Skin of body (tissue), 2 donors: ENCODE data around the gene XPR1. TPM values are rescaled to one million over a fixed set of nuclear protein-coding genes. Genes with fewer than 3 reads are reported as not detected.
"Not testable (repeated sequence)": the region's sequence is repeated elsewhere in the genome, so short reads cannot be mapped to it uniquely, and the experiment has no call there.

Source experiments
- DNase-seq: peaks from one replicate; lab custom pipeline; 2025; lab: John Stamatoyannopoulos, UW
- total RNA-seq: library from RNA; depleted of rRNA; stranded (reverse); fragments of >200 nt; gene quantifications from one replicate; pipeline ENCODE4 v1.2.3, GENCODE V29; 2014

XPR1 gene
- total RNA-seq, 1 donor from 2014 or later: 16.0 TPM

DNA sequence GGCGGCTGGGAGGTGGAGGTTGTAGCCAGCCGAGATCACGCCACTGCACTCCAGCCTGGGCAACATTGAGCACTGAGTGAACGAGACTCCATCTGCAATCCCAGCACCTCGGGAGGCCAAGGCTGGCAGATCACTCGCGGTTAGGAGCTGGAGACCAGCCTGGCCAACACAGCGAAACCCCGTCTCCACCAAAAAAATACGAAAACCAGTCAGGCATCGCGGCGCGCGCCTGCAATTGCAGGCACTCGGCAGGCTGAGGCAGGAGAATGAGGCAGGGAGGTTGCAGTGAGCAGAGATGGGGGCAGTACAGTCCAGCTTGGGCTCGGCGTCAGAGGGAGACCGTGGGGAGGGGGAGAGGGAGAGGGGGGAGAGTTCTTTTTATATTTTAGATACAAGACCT is 79.4 kb downstream of the XPR1 start:
- not testable (repeated sequence) for DNase-seq

DNA sequence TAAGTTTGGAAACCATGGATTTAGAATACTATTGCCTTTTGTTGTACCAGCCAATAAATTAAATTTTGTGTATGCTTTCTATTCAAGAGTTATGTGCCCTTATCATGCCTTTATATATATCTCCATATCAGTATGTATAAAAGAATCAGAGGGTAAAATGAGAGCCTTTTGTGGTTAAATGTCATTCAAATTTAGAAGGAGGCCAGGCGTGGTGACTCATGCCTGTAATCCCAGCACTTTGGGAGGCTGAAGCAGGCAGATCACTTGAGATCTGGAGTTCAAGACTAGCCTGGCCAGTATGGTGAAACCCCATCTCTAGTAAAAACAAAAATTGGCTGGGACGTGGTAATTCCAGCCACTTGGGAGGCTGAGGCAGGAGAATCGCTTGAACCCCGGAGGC is 88.9 kb downstream of the XPR1 start:
- DNase-seq: no peak

DNA sequence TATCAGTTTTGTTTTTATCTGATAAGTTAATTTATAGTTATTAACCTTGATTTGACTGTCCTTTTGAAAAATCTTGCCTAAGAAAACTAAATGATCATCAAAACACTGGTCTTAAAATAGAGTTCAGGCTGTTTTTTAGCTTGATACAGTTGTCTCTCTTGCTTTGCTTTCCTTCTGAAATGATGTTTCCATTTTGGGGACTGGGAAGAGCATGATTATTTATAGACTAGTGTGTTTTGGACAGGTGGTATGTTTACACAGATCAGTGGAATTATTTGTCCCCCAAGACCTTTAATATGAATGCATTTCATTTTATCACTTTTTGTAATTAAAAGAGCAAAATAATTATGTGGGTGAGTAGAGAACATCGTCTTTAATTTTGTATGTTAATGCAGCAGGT is 90.8 kb downstream of the XPR1 start:
- DNase-seq: no peak

DNA sequence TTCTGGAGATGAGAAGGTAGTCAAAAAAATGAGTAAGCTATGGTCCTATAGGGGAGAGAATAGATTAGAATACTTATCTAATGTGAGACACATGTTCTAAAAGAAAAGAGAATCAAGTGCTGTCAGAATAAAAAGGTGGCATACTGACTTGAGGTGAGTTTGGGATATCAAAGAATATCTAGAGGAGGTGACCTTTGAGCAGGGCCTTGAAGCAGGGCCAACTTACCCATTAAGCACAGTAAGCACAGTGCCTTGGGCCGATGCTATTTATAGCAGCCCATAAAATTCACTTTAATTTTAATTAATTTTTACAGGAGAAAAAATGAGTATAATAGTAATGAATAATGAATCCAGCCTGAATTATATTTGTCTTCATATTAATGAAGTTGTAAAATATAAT is 92.2 kb downstream of the XPR1 start:
- DNase-seq: no peak

DNA sequence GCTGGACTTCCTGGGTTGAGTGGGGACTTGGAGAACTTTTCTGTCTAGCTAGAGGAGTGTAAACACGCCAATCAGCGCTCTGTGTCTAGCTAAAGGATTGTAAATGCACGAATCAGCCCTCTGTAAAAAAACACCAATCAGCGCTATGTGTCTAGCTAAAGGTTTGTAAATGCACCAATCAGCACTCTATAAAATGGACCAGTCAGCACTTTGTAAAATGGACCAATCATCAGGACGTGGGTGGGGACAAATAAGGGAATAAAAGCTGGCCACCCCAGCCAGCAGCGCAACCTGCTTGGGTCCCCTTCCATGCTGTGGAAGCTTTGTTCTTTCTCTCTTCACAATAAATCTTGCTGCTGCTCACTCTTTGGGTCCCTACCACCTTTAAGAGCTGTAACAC is 94.2 kb downstream of the XPR1 start:
- not testable (repeated sequence) for DNase-seq

DNA sequence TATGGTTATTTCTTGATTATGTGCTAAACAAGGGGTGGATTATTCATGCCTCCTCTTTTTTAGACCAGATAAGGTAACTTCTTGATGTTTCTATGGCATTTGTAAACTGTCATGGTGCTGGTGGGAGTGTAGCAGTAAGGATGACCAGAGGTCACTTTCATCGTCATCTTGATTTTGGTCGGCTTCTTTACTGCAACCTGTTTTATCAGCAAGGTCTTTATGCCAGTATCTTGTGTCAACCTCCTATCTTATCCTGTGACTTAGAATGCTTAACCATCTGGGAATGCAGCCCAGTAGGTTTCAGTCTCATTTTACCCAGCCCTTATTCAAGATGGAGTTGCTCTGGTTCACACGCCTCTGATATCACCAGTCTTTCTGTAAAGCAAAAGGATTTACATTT is 95.9 kb downstream of the XPR1 start:
- not testable (repeated sequence) for DNase-seq

DNA sequence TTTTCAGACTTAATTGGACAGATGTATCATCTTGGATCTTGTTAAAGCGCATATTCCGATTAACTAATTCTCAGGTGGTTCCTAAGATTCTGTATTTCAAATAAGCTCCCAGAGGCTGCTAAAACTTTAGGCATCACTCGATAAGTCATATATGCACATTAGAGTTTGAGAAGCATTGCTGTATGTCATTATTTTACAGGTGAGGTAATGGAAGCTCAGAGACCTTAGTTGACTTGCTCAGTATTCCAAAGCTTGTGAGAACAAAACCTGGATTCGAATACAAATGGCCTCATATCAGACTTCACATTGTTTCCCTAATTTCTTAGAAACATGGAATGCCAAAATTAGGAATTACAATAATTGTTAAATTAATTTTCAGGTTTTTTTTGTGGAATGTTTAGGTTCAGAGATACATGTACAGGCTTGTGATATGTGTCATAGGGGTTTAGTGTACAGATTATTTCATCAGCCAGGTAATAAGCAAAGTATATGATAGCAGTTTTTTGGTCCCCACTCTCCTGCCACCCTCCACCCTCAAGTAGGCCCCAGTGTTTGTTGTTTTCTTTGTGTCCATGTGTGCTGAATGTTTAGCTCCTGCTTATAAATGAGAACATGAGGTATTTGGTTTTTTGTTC is 96.8 kb downstream of the XPR1 start:
- no peak for DNase-seq

DNA sequence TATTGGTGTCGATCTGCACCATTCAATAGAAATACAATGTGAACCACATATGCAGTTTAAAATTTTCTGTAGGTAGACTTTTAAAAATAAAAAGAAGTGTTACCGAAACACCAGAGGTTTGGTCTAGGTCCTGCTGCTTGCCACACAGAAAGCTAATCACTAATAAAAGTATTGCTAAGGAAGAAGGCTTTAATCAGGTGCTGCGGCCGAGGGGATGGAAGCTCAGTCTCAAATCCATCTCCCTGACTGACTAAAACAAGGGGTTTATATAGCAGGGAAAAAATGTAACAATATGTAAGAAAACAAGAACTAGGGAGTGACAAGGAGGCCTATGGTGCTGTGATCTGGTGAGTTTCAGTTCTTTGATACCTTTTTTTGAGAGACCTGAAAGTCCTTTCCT is 99.3 kb downstream of the XPR1 start:
- DNase-seq: no peak

DNA sequence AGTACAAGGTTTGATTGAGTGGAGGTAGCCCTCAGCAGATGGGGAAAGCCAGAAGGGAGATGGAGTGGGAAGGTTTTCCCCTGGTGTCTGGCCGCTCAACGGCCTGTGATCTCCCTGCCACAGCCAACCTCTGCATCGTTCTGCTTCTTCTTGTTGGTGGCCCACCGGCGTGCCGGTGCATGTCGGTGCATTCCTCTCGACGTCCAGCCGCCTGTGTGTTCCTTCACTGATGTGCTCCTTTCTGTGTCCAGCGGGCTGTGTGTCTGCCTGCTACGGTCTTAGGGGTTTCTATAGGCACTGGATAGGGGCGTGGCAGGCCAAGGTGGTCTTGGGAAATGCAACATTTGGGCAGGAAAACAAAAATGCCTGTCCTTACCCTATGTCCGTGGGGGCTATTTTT is 101.0 kb downstream of the XPR1 start:
- no peak for DNase-seq

DNA sequence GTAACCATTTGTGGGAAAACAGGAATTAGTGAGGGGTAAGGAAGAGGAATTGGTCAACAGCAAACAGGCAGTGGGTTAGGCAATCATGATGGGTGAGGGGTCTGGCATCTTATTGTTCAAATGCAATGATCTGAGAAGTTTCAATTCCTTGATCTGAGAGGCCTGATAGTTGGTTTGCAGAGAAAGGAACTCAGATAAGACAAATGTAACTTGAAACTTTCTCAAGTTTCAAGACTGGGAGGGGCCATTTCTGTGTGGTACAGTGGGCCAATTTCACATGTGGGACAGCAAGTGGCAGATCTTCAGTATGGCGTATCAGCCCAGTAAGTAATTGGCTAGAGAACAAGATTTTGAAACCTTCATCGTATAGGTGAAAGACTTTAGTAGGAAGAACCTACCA is 102.5 kb downstream of the XPR1 start:
- DNase-seq: no peak

DNA sequence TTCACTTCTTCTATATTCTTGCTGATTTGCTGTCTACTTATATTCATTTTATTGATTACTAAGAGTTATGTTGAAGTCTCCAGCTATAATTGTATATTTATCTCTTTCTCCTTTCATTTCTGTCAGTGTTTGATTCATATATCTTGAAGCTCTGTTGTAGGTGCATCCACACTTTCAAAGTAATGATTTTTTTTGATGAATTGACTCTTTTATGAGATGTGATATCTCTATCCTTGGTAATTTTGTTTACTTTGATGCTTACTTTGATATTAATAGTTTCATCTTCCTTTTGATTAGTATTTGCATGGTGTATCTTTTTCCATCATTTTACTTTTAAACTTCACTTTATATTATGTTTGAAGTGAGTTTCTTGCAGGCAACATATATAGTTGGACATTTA is 110.8 kb downstream of the XPR1 start:
- no peak for DNase-seq

DNA sequence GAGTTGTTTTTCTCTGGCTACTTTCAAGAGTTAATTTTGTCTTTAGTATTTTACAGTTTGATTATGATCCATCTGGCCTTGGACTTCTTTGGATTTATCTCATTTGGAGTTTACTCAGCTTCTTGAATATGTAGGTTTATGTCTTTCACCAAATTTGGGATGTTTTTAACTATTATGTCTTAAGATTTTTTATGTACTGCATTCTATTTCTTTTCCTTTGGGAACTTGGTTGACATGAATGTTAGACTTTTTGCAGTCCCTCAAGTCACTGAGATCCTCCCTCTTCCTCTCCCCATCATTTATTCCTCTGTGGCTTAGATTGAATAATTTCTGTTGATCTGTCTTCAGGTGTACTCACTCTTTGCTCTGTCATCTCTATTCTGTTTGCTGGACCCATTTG is 112.0 kb downstream of the XPR1 start:
- DNase-seq: no peak

DNA sequence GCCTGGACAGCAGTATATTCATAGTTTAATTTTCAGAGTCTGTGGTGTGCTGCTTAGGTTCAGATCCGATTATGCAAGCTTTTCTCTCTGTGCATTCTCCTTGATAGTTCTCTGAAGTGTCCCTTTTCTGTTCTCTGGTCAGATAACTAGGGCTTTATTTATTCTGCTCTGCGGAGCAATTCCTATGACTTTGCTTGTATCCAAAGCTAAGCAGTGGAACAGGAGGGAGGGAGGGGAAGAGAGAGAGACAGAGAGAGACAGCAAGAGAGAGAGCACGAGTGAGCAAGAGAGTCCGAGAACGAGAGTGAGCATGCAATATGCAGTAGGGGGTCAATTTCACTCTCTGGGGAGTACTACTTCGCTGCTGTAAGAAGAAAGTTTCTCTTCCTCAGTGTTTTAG is 113.3 kb downstream of the XPR1 start:
- DNase-seq: no peak

DNA sequence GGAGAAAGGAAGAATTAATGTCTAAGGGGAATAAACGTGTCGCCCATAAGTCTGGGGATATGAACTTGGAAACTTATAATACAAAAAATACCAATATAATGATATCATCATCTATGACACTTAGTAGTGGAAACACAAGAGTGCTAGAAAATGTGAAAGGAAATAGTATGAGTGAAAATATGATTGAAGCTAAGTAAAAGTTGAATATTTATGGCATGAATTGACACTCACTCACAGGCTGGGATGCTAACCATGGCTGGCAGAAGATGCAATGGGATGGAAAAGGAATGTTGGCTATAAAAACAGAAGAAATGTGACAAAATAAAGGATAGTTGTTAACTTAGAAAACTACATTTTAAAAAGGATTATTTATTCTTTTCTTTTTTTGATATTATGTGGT is 120.1 kb downstream of the XPR1 start:
- DNase-seq: no peak

DNA sequence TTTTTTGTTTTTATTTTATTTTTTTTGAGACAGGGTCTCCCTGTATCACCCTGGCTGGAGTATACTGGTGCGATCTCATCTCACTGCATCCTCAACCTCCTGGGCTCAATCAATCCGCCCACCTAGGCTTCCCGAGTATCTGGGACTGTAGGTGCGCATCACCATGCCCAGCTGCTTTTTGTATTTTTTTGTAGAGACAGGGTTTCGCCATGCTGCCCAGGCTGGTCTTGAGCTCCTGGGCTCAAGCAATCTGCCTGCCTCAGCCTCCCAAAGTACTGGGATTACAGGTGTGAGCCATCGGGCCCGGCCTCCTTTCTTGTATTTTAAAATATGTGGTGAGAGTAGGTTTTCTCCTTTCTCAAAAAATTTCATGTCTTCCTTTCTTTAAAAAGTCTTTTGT is 122.6 kb downstream of the XPR1 start:
- DNase-seq: no peak

DNA sequence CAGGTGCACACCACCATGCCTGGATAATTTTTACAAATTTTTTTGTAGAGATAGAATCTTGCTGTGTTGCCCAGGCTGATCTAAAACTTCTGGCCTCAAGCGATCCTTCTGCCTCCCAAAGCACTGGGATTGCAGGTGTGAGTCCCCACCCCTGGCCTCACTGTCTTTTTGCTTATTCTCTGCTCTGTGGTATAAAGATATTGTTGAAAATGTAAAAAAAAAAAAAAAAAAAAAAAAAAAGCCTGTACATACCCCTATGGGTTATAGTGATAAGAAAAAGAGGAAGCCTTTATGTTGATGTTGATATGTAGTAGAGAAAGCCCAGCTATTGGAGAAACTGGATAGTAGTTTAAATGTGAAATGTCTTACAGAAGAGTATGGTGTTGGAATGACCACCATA is 125.8 kb downstream of the XPR1 start:
- DNase-seq: no peak

DNA sequence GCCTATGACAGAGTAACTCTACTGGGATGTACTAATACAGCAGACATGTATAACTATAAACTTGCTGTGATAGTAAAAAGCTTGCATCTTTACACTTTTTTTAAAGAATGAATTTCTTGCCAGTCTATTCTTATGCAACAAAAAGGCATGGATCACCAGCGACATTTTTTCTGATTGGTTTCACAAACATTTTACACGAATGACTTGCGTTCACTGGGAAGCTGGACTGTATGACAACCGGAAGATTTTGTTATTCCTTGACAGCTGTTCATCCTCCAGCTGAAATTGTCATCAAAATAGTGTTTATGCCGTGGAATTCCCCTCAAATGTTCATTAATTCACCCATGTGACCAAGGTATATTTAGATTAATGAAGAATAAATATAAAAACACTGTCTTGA is 131.0 kb downstream of the XPR1 start:
- no peak for DNase-seq

DNA sequence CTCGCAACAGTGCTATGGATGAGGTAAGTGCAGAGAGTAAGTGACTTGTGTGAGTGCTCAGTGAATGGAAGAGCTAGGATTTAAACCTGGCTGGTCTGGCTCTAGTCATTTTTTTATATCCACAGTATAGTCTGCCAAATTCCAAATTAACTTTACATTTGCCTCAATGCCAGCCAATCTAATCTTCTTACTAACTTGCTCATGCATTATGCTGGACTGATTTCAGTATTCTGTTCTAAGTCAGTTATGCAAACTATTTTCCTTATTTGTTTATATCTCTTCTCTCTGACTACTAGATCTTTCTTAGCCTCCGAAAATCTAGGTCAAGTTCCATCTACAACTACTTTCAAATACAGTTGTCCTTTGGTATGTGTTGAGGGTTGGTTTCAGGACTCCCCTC is 133.3 kb downstream of the XPR1 start:
- no peak for DNase-seq

DNA sequence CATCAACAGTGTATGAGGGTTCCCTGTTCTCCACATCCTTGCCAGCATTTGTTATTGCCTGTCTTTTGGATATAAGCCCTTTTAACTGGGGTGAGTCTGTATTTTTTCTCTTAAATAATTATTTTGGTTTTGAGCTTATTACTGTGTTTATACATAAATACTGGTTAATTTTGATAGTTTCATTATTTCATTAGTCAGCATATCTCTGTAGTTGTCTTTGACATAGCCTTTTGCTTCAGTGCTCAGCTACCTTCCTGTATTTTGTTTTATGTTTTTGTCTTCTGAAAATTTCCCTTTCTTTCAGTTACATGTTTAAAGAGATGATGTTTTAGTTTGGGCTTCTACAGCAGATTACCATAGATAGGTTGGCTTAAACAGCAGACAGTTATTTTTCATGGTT is 138.1 kb downstream of the XPR1 start:
- DNase-seq: no peak

DNA sequence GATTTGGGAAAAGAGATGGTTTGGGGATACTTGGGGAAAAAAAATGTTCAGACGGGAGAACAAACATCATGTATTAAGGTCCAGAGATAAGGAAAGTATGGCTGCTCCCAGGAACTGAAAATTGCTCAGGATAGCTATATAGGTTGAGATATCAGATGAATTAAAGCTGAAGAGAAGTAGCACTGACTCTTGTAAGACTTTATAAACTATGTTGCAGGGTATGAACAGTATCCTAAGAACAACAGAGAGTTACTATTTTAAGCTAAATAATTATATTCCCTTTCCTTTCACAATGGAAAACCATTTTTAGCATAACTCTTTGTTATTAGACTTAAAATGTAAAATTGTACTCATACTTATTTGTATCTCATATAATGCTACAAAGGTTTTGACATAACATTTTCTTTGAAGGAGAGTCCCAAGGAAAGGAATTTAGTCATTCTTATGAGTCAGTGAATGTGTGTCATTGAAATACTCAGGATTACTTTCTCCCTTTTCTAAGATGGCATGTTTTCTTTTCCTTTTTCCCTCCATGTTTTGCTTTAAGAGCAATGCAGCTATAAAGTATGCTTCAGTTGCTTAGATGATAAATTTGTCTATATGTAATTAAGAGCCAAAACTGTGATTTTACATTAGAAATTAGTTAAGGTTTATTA is 141.5 kb downstream of the XPR1 start:
- no peak for DNase-seq

DNA sequence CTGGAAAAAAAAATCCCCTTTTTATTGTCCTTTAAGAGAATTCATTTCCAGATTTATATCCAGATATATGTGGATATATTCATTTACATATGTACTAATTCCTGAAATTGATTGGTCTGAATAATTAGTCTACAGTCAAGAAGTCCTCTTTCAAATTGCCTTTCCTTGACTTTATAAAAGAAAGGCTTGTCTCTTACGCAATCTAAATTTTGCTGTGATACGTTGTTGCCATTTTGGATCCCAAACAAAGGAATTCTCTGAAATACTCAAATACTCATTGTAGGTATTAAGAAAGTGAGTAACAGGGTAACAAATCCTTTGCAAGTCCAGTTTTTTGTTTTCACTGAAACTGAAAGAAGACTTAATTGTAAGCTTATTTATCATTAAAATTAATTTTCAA is 144.0 kb downstream of the XPR1 start:
- no peak for DNase-seq

DNA sequence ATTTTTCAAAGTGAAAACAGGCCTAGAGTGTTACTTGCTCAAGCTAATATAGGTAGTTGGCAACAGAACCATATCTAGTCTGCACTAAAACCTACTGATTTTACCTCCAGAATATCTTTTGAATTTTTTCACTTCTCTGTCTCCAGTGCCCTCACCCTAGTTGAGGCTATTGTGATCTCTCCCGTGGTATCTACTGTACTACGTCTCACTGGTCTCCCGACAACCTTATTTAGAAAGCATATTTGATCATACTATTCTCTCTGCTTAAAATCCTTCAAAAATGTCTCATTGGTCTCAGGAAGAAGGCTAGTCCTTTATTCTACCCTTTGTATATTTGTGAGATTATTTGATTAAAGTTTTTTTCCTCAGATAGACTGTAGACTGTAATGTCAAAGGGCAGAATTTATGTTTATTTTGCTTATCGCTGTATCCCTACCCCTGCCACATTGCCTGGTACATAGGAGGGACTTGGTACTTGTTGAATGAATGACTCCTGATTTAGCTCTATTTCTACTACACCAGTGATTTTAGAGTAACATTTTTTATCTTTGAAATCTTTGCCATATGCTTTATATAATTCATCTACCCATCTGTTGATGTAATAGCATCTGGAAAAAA is 145.4 kb downstream of the XPR1 start:
- no peak for DNase-seq

DNA sequence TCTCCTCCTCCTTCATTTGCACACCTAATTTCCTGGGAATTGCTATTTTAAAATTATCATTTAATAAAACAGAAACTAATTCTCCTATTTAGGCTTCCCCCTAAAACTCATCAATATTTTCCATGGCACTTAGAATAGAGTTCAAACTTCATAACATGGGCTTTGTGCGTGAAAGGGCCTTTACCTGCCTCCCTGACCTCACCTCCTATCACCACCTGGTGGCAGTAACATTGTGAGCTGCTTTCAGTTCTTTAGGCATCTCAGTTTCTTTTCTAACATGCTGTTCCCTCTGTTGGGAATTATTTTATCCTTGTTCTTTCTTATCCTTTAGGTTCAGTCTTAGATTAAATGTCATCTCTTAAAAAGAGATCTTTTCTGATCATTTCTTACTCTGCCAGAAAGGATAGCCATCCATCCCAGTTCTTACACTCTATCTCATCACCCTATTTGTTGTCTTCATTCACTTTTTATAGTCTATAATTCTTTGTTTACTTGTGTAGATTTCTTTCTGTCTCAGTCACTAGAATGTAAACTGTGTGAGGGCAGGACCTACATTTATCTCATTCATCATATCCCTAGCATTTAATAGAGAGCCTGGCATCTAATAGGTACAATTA is 147.1 kb downstream of the XPR1 start:
- no peak for DNase-seq
